GM19463 (cell line): ENCODE measurements around the gene GTF2E1.
"Not testable (repeated sequence)": the region's sequence is repeated elsewhere in the genome, so short reads cannot be mapped to it uniquely, and the experiment has no call there.

Source experiments
- ATAC-seq: cut with Tn5 transposase; IDR thresholded peaks from one replicate; pipeline ENCODE4 v1.9.1; 2021; ENCODE audit warnings: mild to moderate bottlenecking, moderate library complexity; ENCODE audit not compliant: unreplicated experiment

Gene GTF2E1

DNA sequence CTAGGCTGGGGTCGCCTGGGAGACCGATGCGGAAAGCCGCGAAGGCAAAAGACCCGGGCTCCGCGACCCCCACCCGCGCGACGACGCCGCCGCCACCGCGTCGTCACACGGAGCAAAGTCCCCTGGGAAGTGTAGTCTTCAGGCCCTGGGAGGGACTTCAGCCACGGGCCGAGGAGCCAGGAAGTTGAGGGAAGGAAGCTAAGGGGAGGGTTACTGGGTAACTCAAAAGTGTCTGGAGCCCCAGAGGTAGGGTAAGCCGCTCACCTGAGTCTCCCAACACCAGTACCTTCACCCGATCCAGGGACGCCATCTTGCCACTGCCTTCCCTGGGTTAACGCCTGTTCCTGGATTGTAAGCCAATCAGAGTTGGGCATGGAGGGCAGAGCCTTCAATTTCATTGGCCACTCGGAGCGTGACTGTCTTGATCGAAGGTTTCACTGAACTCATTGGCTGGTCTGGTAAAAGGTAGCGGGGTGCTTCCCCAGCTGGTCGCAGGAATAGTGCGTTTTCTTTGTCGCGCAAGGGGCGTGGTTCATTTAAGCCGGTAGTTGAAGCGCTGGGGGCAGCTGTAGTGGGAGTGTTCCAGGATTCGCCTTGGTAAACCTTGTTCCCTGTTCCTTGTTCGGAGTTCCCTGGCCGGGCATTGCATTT is at the start of gene GTF2E1, which contains the start of gene RABL3:
Gene GTF2E1 (plus strand): TSS at position 547 of the 651 bp plus-strand sequence. CDS start 7,809 bp downstream, outside the sequence.
Gene RABL3 (minus strand): TSS at position 319 of the 651 bp plus-strand sequence. CDS start 9 bp downstream, at position 310.
- peak; percentile 98 for ATAC-seq

DNA sequence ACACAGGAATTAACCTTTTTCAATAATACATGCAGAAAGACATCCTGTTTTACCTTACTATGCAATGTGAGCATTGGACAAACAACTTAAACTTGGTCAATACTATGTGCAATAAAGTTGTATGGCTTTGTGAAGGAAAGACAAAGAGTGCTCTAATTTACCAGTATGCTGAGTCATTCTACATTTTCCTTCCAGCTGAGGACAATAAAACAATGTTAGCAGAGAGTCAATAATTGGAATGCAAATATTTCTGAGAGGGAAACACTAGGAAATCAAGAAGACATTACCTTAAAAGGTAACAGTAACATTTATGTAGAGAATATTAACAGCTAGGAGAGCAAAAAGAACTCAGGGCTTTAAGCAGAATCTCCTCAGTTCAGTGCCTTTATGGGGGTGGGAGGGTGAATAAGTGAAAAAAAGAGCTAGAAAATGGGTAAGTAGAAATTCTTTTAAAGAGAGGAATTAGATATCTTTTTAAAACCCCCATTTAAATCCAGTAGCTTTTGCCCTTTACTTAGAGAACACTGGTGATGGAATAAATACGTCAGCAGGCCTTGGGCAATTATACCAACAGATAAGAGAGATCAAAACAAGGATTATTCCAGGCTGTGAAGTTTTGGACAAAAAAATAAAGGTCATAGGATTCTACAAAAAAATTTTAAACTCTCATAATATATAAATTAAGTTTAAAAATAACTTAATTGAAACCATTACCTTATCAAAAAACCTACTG is 48.9 kb upstream of the GTF2E1 start:
- no peak for ATAC-seq

GRCh38 chr3:120699333-120699732 is 43.2 kb upstream of the GTF2E1 start:
- ATAC-seq: no peak

DNA sequence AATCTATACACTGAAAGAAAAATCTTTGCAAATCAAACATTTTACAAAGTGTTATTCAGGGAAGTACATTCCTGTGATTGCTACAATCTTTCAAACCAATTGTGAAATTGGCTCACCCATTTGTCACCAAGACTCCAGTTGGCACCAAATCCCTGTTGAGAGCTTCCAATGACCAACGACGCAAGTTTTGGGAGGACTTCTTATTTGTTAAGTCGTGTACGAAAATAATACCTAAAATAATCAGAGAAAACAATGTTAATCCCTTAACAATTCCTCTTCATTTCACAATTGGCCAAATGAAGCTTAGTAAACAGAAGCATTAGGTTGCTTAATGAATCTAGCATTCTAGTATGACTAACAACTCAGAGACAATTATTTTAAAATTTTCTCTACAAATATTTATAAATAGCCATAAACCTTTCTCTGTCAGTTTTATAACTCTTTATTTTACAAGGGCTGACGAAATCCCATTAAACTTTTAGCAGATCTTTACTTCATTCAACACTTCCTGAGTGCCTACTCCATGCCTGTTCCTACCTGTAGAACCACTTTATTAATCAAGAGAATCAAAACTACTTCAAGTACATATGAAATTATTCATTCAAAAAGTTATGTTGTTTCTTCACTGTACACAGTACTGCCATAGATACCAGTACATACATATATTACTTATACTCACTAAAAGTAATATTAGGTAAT is 36.5 kb upstream of the GTF2E1 start:
- no peak for ATAC-seq

DNA sequence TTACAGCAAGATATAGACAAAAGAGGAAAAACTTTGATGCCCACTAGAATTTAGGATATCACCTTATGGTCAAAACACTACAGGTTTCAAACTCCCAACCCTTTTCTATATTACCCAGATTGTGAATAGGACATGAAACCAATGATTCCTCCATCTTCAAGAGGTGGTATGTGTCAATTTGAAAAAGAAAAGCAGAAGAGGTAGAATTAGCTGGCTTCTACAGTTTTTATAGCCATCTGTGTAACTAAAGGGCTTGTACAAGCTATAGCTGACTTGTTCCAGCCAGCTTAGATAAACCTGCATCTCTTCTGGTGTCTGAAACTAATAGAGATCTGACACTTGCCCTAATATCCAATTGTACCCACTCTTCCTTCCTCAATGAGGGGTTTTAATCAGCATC is 35.6 kb upstream of the GTF2E1 start:
- no peak for ATAC-seq

- no peak for ATAC-seq
Observed at GRCh38 chr3:120708408-120708807, 34.1 kb upstream of the GTF2E1 start.

GRCh38 chr3:120710369-120710768 is 32.2 kb upstream of the GTF2E1 start:
- ATAC-seq: no peak

- no peak for ATAC-seq
Observed at GRCh38 chr3:120713262-120713661, 29.3 kb upstream of the GTF2E1 start.

DNA sequence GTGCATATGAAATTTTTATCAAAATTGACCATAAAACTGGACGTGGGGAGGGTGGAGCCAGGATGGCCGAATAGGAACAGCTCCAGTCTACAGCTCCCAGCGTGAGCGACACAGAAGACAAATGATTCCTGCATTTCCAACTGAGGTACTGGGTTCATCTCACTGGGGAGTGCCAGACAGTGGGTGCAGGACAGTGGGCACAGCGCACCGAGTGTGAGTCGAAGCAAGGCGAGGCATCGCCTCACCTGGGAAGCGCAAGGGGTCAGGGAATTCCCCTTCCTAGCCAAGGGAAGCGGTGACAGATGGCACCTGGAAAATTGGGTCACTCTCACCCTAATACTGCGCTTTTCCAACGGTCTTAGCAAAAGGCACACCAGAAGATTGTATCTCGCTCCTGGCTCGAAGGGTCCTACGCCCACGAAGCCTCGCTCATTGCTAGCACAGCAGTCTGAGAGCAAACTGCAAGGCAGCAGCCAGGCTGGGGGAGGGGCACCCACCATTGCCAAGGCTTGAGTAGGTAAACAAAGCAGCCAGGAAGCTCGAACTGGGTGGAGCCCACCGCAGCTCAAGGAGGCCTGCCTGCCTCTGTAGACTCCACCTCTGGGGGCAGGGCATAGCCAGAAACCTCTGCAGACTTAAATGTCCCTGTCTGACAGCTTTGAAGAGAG is 23.2 kb upstream of the GTF2E1 start:
- ATAC-seq: not testable (repeated sequence)

DNA sequence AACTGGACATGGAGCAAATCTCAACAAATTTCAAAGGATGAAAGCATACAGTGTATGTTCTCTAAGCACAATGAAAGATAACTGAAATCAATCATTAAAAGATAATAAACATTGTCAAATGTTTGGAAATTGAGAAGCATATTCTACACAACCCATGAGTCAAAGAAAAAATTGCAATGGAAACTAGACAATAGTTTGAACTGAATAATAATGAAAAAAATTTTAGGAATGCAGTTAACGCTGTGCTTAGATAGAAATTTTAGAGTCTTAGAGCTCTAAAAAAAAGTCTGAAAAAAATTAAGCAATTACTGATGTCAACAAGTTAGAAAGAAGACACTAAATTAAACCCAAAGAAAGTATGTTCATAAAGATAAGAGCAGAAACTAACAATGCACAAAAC is 15.8 kb upstream of the GTF2E1 start:
- ATAC-seq: no peak

GRCh38 chr3:120730576-120731542 is 11.7 kb upstream of the GTF2E1 start:
- ATAC-seq: no peak

DNA sequence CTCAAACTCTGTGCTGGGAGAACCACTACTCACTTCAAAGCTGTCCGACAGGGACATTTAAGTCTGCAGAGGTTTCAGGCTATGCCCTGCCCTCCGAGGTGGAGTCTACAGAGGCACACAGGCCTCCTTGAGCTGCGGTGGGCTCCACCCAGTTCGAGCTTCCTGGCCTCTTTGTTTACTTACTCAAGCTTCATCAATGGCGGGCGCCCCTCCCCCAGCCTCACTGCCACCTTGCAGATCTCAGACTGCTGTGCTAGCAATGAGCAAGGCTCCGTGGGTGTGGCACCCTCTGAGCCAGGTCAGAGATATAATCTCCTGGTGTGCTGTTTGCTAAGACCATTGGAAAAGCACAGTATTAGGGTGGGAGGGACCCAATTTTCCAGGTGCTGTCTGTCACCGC is 4.5 kb upstream of the GTF2E1 start:
- not testable (repeated sequence) for ATAC-seq

- ATAC-seq: no peak
Observed at GRCh38 chr3:120741320-120741719, 1.2 kb upstream of the GTF2E1 start.

GRCh38 chr3:120741837-120742197 is 727 bp upstream of the GTF2E1 start:
- peak; percentile 2 for ATAC-seq

DNA sequence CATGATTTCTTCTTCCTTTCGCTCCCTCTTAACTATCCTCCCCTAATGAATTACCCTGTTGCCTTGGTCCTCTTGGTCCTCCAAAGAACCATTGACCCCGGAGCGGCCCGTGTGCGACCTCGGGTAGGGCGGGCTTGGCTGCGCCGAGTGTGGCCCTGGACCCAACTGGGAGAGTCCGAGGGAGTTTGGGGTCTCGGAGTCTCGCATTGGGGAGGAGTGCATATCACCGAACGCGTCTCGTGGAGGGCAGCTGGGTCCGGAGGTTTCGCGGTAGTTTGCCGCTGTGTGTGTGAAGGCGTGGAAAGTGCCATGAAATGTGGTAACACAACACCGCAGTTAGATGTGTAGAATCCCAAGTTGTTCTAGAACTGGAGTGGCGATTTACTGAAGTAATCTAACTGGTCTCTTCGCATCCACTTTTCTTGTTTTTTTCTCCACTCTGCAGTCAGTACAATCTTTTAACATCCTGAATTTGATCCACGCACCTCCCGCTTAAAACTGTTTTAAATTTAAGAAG is 363 bp downstream of the GTF2E1 start:
- ATAC-seq: peak; percentile 10

- ATAC-seq: no peak
Observed at GRCh38 chr3:120743556-120744195, 1.1 kb downstream of the GTF2E1 start.

DNA sequence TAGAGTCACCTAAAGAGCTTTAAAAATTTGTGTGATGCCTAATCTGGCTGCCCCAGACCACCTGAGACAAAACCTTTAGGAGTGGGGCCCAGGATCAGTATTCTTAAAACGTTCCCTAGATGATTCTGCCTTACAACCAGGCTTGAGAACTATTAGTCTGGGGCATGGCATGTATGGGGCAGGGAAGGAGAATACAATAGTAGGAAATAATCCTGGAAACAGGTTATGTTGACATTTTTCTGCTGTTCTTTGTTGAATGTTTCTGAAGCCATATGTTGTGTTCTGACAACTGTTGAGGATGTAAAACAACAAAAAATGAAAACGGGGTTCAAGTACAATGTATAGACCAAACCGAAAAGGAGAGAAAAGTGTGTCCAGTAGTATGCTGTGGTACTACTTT is 2.9 kb downstream of the GTF2E1 start:
- ATAC-seq: no peak

DNA sequence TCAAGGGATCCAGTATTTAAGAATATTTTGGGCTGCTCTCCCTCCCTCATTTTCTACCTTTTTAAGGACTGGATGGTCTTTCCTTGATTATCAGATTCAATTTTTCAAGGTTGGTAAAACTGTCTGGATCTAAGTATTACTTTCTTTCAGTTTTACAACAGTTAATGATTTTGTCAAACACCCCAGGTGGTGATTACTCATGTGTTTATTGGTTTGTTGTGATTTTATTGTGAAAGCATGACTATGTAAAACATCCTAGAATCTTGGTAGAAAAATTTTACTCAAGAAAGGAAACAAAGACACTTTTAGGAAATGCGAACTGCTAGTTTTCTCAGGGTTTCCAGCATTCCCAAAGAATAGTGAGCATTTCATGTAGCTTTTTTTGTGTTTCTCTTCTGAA is 7.3 kb downstream of the GTF2E1 start:
- ATAC-seq: no peak

GRCh38 chr3:120752230-120752629 is 9.7 kb downstream of the GTF2E1 start:
- no peak for ATAC-seq
